Ectodermal cell (in vitro differentiated cells): ENCODE results near the gene R3HDM1.
"Not testable (repeated sequence)": the region's sequence is repeated elsewhere in the genome, so short reads cannot be mapped to it uniquely, and the experiment has no call there.

ENCODE experiments used
- H3K27ac ChIP-seq: 2 replicates; pipeline ENCODE4 v1.7.0; 2013; ENCODE audit warnings: mild to moderate bottlenecking, low read depth, low read length; ENCODE audit not compliant: insufficient read depth, poor library complexity, severe bottlenecking
- H3K27me3 ChIP-seq: 2 replicates; pipeline ENCODE4 v1.7.0; 2013; ENCODE audit warnings: mild to moderate bottlenecking, low read length; ENCODE audit not compliant: insufficient read depth, control insufficient read depth, poor library complexity, severe bottlenecking
- H3K36me3 ChIP-seq: one replicate; pipeline ENCODE4 v1.7.0; 2013; ENCODE audit warnings: low read length; ENCODE audit not compliant: control insufficient read depth, insufficient read depth
- H3K4me1 ChIP-seq: one replicate; pipeline ENCODE4 v1.7.0; 2013; ENCODE audit warnings: low read length; ENCODE audit not compliant: control insufficient read depth, insufficient read depth
- H3K4me3 ChIP-seq: 2 replicates; pipeline ENCODE4 v1.7.0; 2013; ENCODE audit warnings: low read depth, low read length, control low read depth; ENCODE audit not compliant: insufficient read depth
- H3K9me3 ChIP-seq: 2 replicates; pipeline ENCODE4 v1.7.0; 2013; ENCODE audit warnings: mild to moderate bottlenecking, low read length, moderate library complexity; ENCODE audit not compliant: control insufficient read depth
- WGBS, 2 experiments: methylation state at CpG; one replicate each; pipeline ENCODE4 v1.1.7; 2013; ENCODE audit warnings: missing lambda C conversion rate in 2 of 2; 5-methylcytosine and 5-hydroxymethylcytosine counted together

R3HDM1 gene

GRCh38 chr2:135528006-135528405 is 3.3 kb upstream of the R3HDM1 start:
- no peak overlapping the region for H3K27ac ChIP-seq
- 87 to 92% methylated on average over 3 of the region's 3 CpGs for WGBS, 2 experiments
- H3K36me3 ChIP-seq: no peaks in the 10 kb centered on the region
- H3K9me3 ChIP-seq: no peaks in the 10 kb centered on the region
- H3K4me1 ChIP-seq: peaks cover 5% of the 10 kb centered on the region
- H3K27me3 ChIP-seq: no peaks in the 10 kb centered on the region
- H3K4me3 ChIP-seq: no peak overlapping the region

DNA sequence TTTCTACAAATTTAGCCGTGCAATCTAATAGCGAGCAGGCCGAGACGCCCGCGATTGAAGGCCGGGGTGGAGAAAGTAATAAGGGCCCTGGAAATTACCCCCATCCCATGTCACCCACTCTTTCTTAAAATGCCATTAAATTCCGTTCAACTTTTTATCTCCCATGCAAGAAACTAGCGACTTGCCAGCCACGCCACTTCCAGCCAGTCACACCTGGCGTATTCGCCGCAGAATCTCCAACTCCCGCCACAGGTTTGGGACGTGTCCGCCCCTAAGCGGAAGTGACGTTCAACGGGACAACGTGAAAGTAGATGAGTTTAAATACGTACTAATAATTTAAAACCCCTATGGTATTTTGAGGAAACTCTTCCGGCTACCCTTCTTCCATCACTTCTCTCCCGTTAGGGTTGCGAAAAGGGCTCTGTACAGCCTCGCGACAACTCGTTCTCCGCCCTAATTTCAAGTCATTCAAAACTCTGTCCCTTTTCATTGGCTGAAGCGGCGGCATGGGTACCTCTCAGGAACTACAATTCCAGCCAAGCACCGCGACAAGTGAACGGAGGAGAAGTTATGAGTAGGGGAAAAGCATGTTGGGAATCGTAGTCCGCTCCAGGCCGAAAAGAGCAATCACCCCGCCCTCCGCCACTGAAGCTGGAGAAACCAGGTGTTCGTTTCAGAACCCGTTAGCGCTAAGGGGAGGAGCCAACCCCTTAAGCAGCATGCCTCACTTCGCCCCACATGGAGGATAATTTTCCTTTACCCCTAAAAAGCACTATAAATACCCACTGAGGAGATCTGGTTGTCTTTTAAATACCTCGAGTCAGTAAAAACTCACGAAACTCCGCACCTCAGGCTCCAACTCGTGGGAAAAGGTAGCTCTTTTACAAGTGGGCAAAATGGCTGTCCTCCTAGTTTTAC is 712 bp upstream of the R3HDM1 start, which contains the start of gene ZRANB3:
Gene ZRANB3, minus strand, starts transcription at position 906 of the 918 bp plus-strand sequence.
- Histone ChIP-seq H3K27me3 (no peaks in the 10 kb centered on the region), H3K27ac (peak within 1 kb of the TSS; percentile 95), H3K4me3 (peak within 1 kb of the TSS; percentile 97), H3K4me1 (peaks cover 6% of the 10 kb centered on the region), H3K9me3 (no peaks in the 10 kb centered on the region), H3K36me3 (peaks cover 4% of the 10 kb centered on the region)
- 1 to 2% methylated on average over 40 to 46 of the region's 46 CpGs for WGBS, 2 experiments

- H3K36me3 ChIP-seq: peaks cover 8% of the 10 kb centered on the region
- peak overlapping the region; percentile 97 for H3K4me3 ChIP-seq
- H3K27me3 ChIP-seq: no peaks in the 10 kb centered on the region
- no peak overlapping the region for H3K27ac ChIP-seq
- WGBS, 2 experiments: 76 to 79% methylated on average over 3 of the region's 3 CpGs
- peaks cover 6% of the 10 kb centered on the region for H3K4me1 ChIP-seq
- no peaks in the 10 kb centered on the region for H3K9me3 ChIP-seq
Measured at GRCh38 chr2:135532581-135532980, 1.3 kb downstream of the R3HDM1 start.

- H3K4me3 ChIP-seq, H3K27ac ChIP-seq, H3K27me3 ChIP-seq, H3K9me3 ChIP-seq, H3K4me1 ChIP-seq, H3K36me3 ChIP-seq: not testable (repeated sequence)
- 95 to 96% methylated on average over 15 of the region's 15 CpGs for WGBS, 2 experiments
Measured at GRCh38 chr2:135533545-135533944, 2.3 kb downstream of the R3HDM1 start.

GRCh38 chr2:135546436-135546835 is 15.2 kb downstream of the R3HDM1 start:
- no peaks in the 10 kb centered on the region for H3K4me1 ChIP-seq
- 92 to 95% methylated on average over 3 of the region's 3 CpGs for WGBS, 2 experiments
- no peak overlapping the region for H3K27ac ChIP-seq
- no peak overlapping the region for H3K4me3 ChIP-seq
- H3K36me3 ChIP-seq: no peaks in the 10 kb centered on the region
- H3K9me3 ChIP-seq: no peaks in the 10 kb centered on the region
- no peaks in the 10 kb centered on the region for H3K27me3 ChIP-seq

DNA sequence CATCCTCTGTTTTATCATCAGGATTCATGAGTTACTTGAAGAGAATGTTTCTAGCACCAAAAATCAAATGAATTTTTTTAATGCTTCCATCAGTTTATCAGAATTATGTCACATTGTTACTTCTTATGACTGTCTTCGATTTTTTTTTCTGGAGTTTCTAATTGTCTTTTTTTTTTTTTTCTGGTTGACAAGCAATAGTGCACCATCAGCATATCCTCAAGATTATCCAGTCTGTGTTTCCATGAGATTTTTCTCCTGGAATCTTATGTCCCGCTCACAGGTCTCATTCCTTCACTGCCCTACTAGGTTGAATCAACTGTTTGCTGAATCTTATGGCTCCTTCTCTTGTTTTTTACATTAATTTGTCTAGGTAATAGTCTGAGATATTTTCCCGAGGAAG is 16.0 kb downstream of the R3HDM1 start:
- Histone ChIP-seq H3K27me3 (no peaks in the 10 kb centered on the region), H3K27ac (no peak overlapping the region), H3K9me3 (no peaks in the 10 kb centered on the region), H3K4me1 (no peaks in the 10 kb centered on the region), H3K4me3 (no peak overlapping the region), H3K36me3 (no peaks in the 10 kb centered on the region)
- WGBS, 2 experiments: 94% methylated on average over 2 of the region's 3 CpGs

DNA sequence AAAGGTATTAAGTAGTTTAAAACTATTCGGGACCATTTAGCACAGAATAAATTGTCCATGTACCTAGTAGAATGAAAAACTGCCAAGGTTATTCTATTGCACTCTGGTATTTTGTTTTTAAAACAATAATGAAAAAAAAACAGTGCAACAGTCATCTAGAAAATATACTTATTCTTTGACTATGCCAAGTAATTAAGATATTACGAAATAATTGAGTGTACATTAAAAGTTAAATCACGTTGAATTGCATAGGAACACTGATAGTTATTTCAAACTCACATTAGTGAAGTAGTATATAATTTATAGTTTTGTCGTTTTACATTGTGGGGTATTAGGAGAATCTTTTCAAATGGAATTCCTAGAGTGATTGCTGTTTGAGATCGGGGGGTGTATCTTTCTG is 20.1 kb downstream of the R3HDM1 start:
- H3K4me3 ChIP-seq: no peak overlapping the region
- no peaks in the 10 kb centered on the region for H3K36me3 ChIP-seq
- WGBS, 2 experiments: 100% methylated on average over 3 to 5 of the region's 5 CpGs
- H3K27ac ChIP-seq: no peak overlapping the region
- H3K27me3 ChIP-seq: no peaks in the 10 kb centered on the region
- no peaks in the 10 kb centered on the region for H3K4me1 ChIP-seq
- no peaks in the 10 kb centered on the region for H3K9me3 ChIP-seq

DNA sequence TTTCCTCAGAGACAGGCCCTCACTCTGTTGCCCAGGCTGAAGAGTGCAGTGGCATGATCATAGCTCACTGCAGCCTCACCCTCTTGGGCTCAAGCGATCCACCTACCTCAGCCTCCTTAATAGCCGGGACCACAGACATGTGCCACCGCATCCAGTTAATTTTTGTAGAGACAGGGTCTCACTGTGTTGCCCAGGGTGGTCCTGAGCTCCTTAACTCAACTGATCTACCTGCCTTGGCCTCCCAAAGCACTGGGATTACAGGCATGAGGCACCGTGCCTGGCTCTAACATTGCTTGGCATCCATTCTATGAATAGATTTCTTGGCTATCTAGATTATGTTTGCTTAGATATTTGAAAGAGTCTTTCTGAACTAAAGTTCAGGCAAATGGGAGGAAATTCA is 21.6 kb downstream of the R3HDM1 start:
- Histone ChIP-seq H3K4me1 (no peaks in the 10 kb centered on the region), H3K36me3 (no peaks in the 10 kb centered on the region), H3K4me3 (no peak overlapping the region), H3K27ac (no peak overlapping the region), H3K9me3 (no peaks in the 10 kb centered on the region), H3K27me3 (no peaks in the 10 kb centered on the region)
- 92 to 97% methylated on average over 4 of the region's 4 CpGs for WGBS, 2 experiments

GRCh38 chr2:135555311-135555710 is 24.0 kb downstream of the R3HDM1 start:
- 91 to 98% methylated on average over 2 to 3 of the region's 4 CpGs for WGBS, 2 experiments
- Histone ChIP-seq H3K27ac (no peak overlapping the region), H3K4me1 (no peaks in the 10 kb centered on the region), H3K9me3 (no peaks in the 10 kb centered on the region), H3K36me3 (no peaks in the 10 kb centered on the region), H3K27me3 (no peaks in the 10 kb centered on the region), H3K4me3 (no peak overlapping the region)

DNA sequence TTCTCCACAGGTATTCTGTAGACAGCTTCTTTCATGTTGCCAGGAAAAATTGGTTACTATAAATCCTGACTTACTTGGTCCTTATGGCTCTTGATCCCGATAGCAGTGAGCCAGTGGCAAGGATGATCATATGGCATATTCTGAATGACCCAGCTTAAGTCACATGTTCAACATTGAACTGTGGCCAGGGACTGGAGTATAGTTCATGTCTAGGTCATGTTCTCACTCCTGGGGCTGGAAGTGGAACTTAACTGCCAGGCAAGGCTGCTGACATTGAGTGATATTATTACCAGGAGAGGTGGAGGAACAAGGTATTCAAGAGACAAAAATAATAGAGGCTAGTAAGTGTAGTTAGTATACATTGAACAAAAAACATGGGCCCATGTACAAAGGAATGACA is 26.2 kb downstream of the R3HDM1 start:
- H3K27me3 ChIP-seq: no peaks in the 10 kb centered on the region
- 92 to 100% methylated on average over 1 of the region's 1 CpG for WGBS, 2 experiments
- H3K4me3 ChIP-seq: no peak overlapping the region
- no peaks in the 10 kb centered on the region for H3K36me3 ChIP-seq
- H3K9me3 ChIP-seq: no peaks in the 10 kb centered on the region
- no peak overlapping the region for H3K27ac ChIP-seq
- H3K4me1 ChIP-seq: no peaks in the 10 kb centered on the region
